ENCODE data around the gene STAT2. TPM values are rescaled to one million over a fixed set of nuclear protein-coding genes. Genes with fewer than 3 reads are reported as not detected.

The STAT2 gene
- total and polyA plus RNA-seq, 9 of the 15 experiments (the other 6 are each of a cell fraction or from before 2014, with no cell fraction given), result 15.5 to 46.9 (median 40.1) TPM

- TF ChIP-seq KDM4B (IDR thresholded peaks at IDR 0.05; ENCODE audit: borderline replicate concordance in 2 of 2, low read depth in 1 of 2) (no peak), HIVEP1 (CRISPR knock-in tag; IDR thresholded peaks at IDR 0.05) (no peak), SNRNP70 (optimal IDR thresholded peaks at IDR 0.05; ENCODE audit: low read depth, low read length) (no peak), E2F1 (CRISPR knock-in tag; IDR thresholded peaks at IDR 0.05) (no peak), MEIS2 (IDR thresholded peaks at IDR 0.05; ENCODE audit: partially characterized antibody) (peak; percentile 43), HMGN3 (IDR thresholded peaks at IDR 0.05; ENCODE audit: borderline replicate concordance, extremely low read depth, insufficient read length, low read depth, low read length) (no peak), ZNF740 (CRISPR knock-in tag; IDR thresholded peaks at IDR 0.05) (no peak), ZNF740 (tag; IDR thresholded peaks at IDR 0.05) (no peak), SFPQ (IDR thresholded peaks at IDR 0.05; ENCODE audit: low read depth, low read length) (no peak), ZNF217 (CRISPR knock-in tag; IDR thresholded peaks at IDR 0.05) (no peak), ZNF134 (CRISPR knock-in tag; conservative IDR thresholded peaks at IDR 0.05) (no peak), E2F6 (IDR thresholded peaks at IDR 0.05; ENCODE audit: borderline replicate concordance in 1 of 2, extremely low read depth in 1 of 2, insufficient read depth in 1 of 2, insufficient read length in 1 of 2, low read depth in 1 of 2, low read length in 1 of 2, poor library complexity in 1 of 2, severe bottlenecking in 1 of 2) (no peak), MYNN (IDR thresholded peaks at IDR 0.05) (peak; percentile 42; the same call in 1 of the 2 replicates), MYNN (CRISPR knock-in tag; IDR thresholded peaks at IDR 0.05) (no peak), FOXA1 (IDR thresholded peaks at IDR 0.05; ENCODE audit: borderline replicate concordance) (no peak), BMI1 (IDR thresholded peaks at IDR 0.05; ENCODE audit: low read length) (no peak), NR3C1 (CRISPR knock-in tag; IDR thresholded peaks at IDR 0.05) (no peak), TAL1 (IDR thresholded peaks at IDR 0.05) (peak; percentile 88), HMGXB4 (CRISPR knock-in tag; IDR thresholded peaks at IDR 0.05) (no peak), HDAC2 (IDR thresholded peaks at IDR 0.05) (no peak; the same call in 1 of the 2 replicates), SNAPC5 (CRISPR knock-in tag; IDR thresholded peaks at IDR 0.05) (no peak)
Measured at GRCh38 chr12:56377310-56377988, 17.5 kb upstream of the STAT2 start (continued).

Measured in K562 (cell line).